ENCODE results near the gene FIBCD1.

DNA sequence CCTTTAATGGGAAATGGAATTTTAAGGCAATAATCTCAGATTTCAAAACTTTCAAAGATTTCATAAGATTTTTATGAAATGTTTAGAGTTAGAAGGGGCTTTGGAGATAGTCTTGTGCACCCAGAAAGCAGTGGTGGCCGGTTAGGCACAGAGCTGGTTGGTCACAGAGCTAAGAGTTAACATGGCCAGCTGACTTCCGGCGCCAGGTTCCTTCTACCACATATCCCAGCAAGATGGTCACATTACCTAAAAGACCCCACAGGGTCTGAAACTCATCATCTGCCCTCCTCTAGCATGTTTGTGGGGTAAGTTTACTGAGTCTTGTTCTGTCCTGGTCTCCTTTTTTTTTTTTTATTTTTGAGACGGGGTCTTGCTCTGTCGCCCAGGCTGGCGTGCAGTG is 61.7 kb downstream of the FIBCD1 start:
- TF ChIP-seq, protein P1, sequence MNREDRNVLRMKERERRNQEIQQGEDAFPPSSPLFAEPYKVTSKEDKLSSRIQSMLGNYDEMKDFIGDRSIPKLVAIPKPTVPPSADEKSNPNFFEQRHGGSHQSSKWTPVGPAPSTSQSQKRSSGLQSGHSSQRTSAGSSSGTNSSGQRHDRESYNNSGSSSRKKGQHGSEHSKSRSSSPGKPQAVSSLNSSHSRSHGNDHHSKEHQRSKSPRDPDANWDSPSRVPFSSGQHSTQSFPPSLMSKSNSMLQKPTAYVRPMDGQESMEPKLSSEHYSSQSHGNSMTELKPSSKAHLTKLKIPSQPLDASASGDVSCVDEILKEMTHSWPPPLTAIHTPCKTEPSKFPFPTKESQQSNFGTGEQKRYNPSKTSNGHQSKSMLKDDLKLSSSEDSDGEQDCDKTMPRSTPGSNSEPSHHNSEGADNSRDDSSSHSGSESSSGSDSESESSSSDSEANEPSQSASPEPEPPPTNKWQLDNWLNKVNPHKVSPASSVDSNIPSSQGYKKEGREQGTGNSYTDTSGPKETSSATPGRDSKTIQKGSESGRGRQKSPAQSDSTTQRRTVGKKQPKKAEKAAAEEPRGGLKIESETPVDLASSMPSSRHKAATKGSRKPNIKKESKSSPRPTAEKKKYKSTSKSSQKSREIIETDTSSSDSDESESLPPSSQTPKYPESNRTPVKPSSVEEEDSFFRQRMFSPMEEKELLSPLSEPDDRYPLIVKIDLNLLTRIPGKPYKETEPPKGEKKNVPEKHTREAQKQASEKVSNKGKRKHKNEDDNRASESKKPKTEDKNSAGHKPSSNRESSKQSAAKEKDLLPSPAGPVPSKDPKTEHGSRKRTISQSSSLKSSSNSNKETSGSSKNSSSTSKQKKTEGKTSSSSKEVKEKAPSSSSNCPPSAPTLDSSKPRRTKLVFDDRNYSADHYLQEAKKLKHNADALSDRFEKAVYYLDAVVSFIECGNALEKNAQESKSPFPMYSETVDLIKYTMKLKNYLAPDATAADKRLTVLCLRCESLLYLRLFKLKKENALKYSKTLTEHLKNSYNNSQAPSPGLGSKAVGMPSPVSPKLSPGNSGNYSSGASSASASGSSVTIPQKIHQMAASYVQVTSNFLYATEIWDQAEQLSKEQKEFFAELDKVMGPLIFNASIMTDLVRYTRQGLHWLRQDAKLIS (CRISPR knock-in tag; IDR thresholded peaks at IDR 0.05; ENCODE audit: borderline replicate concordance) = no peak
- TF ChIP-seq, protein P2, sequence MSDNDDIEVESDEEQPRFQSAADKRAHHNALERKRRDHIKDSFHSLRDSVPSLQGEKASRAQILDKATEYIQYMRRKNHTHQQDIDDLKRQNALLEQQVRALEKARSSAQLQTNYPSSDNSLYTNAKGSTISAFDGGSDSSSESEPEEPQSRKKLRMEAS (CRISPR knock-in tag; IDR thresholded peaks at IDR 0.05) = no peak
- TF ChIP-seq TEAD4 (CRISPR knock-in tag; IDR thresholded peaks at IDR 0.05) = no peak
- TF ChIP-seq, protein P3, sequence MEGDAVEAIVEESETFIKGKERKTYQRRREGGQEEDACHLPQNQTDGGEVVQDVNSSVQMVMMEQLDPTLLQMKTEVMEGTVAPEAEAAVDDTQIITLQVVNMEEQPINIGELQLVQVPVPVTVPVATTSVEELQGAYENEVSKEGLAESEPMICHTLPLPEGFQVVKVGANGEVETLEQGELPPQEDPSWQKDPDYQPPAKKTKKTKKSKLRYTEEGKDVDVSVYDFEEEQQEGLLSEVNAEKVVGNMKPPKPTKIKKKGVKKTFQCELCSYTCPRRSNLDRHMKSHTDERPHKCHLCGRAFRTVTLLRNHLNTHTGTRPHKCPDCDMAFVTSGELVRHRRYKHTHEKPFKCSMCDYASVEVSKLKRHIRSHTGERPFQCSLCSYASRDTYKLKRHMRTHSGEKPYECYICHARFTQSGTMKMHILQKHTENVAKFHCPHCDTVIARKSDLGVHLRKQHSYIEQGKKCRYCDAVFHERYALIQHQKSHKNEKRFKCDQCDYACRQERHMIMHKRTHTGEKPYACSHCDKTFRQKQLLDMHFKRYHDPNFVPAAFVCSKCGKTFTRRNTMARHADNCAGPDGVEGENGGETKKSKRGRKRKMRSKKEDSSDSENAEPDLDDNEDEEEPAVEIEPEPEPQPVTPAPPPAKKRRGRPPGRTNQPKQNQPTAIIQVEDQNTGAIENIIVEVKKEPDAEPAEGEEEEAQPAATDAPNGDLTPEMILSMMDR (IDR thresholded peaks at IDR 0.05) = no peak
- TF ChIP-seq JUN (CRISPR knock-in tag; IDR thresholded peaks at IDR 0.05) = no peak
- TF ChIP-seq, protein P4, sequence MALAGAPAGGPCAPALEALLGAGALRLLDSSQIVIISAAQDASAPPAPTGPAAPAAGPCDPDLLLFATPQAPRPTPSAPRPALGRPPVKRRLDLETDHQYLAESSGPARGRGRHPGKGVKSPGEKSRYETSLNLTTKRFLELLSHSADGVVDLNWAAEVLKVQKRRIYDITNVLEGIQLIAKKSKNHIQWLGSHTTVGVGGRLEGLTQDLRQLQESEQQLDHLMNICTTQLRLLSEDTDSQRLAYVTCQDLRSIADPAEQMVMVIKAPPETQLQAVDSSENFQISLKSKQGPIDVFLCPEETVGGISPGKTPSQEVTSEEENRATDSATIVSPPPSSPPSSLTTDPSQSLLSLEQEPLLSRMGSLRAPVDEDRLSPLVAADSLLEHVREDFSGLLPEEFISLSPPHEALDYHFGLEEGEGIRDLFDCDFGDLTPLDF (CRISPR knock-in tag; IDR thresholded peaks at IDR 0.05) = no peak
- TF ChIP-seq IRF2 (CRISPR knock-in tag; IDR thresholded peaks at IDR 0.05; ENCODE audit: borderline replicate concordance, low read depth) = no peak
- TF ChIP-seq, protein P5, sequence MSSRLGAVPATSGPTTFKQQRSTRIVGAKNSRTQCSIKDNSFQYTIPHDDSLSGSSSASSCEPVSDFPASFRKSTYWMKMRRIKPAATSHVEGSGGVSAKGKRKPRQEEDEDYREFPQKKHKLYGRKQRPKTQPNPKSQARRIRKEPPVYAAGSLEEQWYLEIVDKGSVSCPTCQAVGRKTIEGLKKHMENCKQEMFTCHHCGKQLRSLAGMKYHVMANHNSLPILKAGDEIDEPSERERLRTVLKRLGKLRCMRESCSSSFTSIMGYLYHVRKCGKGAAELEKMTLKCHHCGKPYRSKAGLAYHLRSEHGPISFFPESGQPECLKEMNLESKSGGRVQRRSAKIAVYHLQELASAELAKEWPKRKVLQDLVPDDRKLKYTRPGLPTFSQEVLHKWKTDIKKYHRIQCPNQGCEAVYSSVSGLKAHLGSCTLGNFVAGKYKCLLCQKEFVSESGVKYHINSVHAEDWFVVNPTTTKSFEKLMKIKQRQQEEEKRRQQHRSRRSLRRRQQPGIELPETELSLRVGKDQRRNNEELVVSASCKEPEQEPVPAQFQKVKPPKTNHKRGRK (CRISPR knock-in tag; IDR thresholded peaks at IDR 0.05; ENCODE audit: borderline replicate concordance) = no peak
